Activated T-helper 1 cell treated with anti-CD3 and anti-CD28 coated beads, Interleukin-2, amount 50 U/mL, for 16 hours (primary cell): ENCODE measurements around the gene UFC1.
A peak's percentile ranks its signal among the peaks of the same experiment; 100 is the strongest.
"Not testable (repeated sequence)": the region's sequence is repeated elsewhere in the genome, so short reads cannot be mapped to it uniquely, and the experiment has no call there.

Experiments used
- DNase-seq, 2 donors: peaks; one replicate each; pipeline ENCODE4 v3.0.0-alpha.2; 2020; ENCODE audit warnings: low read depth in 1 of 2, low spot score in 1 of 2

Gene UFC1

GRCh38 chr1:161153682-161154337, at the start of gene UFC1:
Gene UFC1, plus strand, starts transcription at chr1:161153978. Its CDS starts 20 bp downstream, at chr1:161153998.
- DNase-seq = peak; percentile 59 to 67

GRCh38 chr1:161106431-161106830, 47.3 kb upstream of the UFC1 start:
- no peak for DNase-seq

- no peak for DNase-seq
These were observed 42.7 kb upstream of the UFC1 start for GRCh38 chr1:161111117-161111516.

- no peak for DNase-seq
These were observed 42.3 kb upstream of the UFC1 start for GRCh38 chr1:161111527-161111926.

GRCh38 chr1:161113915-161114314, 39.9 kb upstream of the UFC1 start:
- DNase-seq = no peak

- no peak for DNase-seq
These were observed 39.2 kb upstream of the UFC1 start for GRCh38 chr1:161114556-161114955.

GRCh38 chr1:161115132-161115711, 38.6 kb upstream of the UFC1 start:
- DNase-seq = no peak

- not testable (repeated sequence) for DNase-seq
These were observed 37.8 kb upstream of the UFC1 start for GRCh38 chr1:161115961-161116360.

GRCh38 chr1:161117759-161118581, 35.8 kb upstream of the UFC1 start, which contains the start of the genes NIT1 and PFDN2:
Gene NIT1, plus strand, starts transcription at chr1:161118105. Its CDS starts 72 bp downstream, at chr1:161118177.
Gene PFDN2, minus strand, starts transcription at chr1:161118037. Its CDS starts 11 bp downstream, at chr1:161118026.
- DNase-seq = peak; percentile 67 to 76

GRCh38 chr1:161119092-161119903, 34.5 kb upstream of the UFC1 start:
- peak in 1 of 2 donors; percentile 46 for DNase-seq

- no peak for DNase-seq
These were observed 32.6 kb upstream of the UFC1 start for GRCh38 chr1:161121042-161121650.

GRCh38 chr1:161121834-161122233, 31.9 kb upstream of the UFC1 start:
- DNase-seq = no peak

GRCh38 chr1:161122967-161123366, 30.8 kb upstream of the UFC1 start:
- no peak for DNase-seq

GRCh38 chr1:161127649-161128048, 26.1 kb upstream of the UFC1 start:
- DNase-seq = no peak

- DNase-seq = no peak
These were observed 25.0 kb upstream of the UFC1 start for GRCh38 chr1:161128591-161129420.

GRCh38 chr1:161130266-161130665, 23.5 kb upstream of the UFC1 start:
- no peak for DNase-seq

GRCh38 chr1:161131523-161132409, 22.0 kb upstream of the UFC1 start:
- DNase-seq = no peak

GRCh38 chr1:161132410-161133219, 21.2 kb upstream of the UFC1 start, which contains the start of gene DEDD:
Gene DEDD, minus strand, starts transcription at chr1:161132667. Its CDS starts 8,205 bp downstream, at chr1:161124462.
- DNase-seq = peak; percentile 68 to 85
